Stimulated activated CD4-positive, alpha-beta T cell treated with anti-CD3 and anti-CD28 coated beads, Interleukin-1b, Interleukin-23, amount 100 ng/mL, for 4 hours (primary cell): ENCODE measurements around the gene UBE2Z.
"Not testable (repeated sequence)": the region's sequence is repeated elsewhere in the genome, so short reads cannot be mapped to it uniquely, and the experiment has no call there.

Experiments
- DNase-seq, 2 donors: peaks; one replicate each; pipeline ENCODE4 v3.0.0-alpha.2; 2020; ENCODE audit warnings: low read depth in 2 of 2

Gene UBE2Z

GRCh38 chr17:48904428-48904827 lies 3.8 kb upstream of the UBE2Z start:
- DNase-seq, result no peak

DNA sequence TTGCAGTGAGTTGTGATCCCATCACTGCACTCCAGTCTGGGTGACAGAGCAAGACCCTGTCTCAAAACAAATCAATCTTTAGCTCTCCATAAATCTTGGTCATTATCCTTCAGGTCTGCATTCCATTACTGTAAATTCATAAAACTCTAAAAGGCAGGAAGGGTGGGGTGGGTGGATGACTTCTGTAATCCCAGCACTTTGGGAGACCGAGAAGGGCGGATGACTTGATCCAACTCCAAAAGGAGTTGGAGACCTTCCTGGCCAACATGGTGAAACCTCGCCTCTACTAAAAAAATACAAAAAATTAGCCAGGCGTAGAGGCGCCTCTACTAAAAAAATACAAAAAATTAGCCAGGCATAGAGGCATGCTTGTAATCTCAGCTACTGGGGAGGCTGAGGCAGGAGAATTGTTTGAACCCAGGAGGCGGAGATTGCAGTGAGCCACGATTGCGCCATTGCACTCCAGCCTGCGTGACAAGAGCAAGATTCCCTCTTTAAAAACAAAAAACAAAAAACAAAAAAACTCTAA lies 2.2 kb upstream of the UBE2Z start:
- no peak for DNase-seq

- no peak for DNase-seq
These were observed 527 bp upstream of the UBE2Z start for GRCh38 chr17:48907713-48908046.

DNA sequence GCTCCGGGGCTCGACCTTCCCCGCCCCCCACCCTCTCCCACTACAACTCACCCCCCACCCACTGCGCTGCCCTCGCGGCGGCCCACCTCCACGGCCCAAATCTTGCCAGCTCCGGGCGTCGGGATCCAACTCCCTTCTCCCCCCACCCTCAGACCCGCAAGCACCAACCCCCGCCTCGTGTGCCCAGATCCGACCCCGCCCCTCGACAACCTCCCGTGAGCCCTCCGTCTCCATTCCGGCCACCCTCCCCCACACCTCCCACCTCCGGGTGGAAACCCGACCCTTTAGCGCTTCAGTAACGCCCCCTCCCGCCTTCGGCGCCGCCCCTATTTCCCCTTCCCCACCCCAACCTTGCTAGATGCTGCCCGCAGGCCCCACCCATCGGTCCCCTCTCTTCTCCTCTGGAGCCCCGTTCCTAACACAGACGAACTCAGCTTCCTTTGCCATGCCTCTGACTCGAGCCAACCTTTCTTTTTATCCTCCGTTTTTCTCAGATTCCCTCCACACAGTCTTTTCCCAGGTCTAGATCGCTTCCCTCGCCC lies 717 bp downstream of the UBE2Z start:
- DNase-seq, result peak; percentile 92 to 94

DNA sequence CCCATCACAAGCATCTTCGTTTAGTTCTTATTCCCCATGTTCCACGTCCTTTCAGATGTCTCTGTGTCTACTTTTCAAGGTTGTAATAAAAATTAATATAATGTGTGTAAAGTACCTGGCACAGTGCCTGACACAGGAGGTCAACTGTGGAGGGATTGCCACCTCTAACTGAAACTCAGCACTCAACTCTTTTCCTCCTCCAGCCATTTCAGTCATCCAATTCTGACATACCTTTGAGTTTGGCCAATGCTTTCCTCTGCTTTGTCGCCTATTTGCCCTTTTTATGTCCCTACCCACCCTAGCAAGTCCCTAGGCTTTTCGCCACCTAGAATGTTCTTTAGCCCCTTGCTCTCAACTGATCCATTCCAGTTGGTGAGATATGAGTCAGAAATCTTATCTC lies 1.6 kb downstream of the UBE2Z start:
- DNase-seq, result no peak

- no peak for DNase-seq
These were observed 2.2 kb downstream of the UBE2Z start for GRCh38 chr17:48910370-48910769.

GRCh38 chr17:48912476-48912875 lies 4.3 kb downstream of the UBE2Z start:
- no peak for DNase-seq

- DNase-seq, result peak; percentile 30 to 34
These were observed 7.5 kb downstream of the UBE2Z start for GRCh38 chr17:48915459-48916282.

- no peak for DNase-seq
These were observed 17.2 kb downstream of the UBE2Z start for GRCh38 chr17:48925251-48925990.

DNA sequence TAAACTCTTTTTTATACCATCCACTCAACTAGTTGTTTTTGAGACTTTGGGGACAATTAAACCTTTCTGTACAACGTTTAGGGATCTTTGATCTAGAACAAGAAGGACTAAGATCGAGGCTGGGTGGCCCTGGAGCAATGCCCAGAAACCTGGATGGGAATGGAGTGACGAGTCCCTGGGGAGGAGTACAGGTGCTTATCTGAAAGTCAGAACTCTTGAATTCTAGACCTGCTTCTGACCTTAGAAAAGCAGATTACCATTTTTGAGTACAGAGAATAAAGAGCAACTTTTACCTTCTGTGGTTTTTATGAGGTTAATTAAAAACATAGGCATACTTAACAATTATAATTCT lies 17.8 kb downstream of the UBE2Z start:
- DNase-seq, result no peak

DNA sequence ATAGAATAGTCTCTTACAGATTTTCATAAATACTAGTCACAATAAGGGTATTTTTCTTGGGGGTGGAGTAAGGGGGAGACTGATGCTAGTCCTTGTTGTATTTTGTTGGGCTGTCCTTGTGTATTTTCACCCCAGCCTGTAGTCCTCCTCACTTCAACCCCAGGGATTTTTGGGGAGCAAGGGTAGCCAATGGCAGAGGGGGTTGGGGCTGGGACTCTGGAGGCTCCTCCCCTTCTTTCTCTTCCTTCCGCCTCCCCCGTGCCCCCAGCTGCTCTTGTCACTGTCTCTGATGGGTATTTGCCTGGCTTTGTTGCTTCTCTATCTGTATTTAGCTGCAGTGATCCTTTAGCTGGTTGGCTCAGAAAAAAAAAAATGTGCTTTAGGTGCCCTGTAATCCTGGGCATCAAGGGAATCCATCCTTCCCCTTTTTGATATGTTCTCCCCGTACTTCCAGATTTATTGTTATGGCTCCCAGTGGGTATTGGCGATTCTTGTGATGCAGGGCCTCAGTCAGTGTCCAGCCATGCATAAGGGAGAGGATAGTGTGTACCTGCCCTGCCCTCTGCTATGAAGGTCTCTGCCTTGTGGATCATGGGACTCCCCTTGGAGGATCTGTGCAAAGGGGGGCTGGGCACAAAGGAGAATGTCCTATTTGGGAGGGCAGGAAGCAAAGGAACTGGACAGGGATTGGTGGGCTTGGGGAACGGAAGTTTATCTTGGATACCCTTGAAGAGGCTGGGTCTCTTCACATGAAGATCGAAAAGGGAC lies 20.0 kb downstream of the UBE2Z start:
- DNase-seq, result no peak

DNA sequence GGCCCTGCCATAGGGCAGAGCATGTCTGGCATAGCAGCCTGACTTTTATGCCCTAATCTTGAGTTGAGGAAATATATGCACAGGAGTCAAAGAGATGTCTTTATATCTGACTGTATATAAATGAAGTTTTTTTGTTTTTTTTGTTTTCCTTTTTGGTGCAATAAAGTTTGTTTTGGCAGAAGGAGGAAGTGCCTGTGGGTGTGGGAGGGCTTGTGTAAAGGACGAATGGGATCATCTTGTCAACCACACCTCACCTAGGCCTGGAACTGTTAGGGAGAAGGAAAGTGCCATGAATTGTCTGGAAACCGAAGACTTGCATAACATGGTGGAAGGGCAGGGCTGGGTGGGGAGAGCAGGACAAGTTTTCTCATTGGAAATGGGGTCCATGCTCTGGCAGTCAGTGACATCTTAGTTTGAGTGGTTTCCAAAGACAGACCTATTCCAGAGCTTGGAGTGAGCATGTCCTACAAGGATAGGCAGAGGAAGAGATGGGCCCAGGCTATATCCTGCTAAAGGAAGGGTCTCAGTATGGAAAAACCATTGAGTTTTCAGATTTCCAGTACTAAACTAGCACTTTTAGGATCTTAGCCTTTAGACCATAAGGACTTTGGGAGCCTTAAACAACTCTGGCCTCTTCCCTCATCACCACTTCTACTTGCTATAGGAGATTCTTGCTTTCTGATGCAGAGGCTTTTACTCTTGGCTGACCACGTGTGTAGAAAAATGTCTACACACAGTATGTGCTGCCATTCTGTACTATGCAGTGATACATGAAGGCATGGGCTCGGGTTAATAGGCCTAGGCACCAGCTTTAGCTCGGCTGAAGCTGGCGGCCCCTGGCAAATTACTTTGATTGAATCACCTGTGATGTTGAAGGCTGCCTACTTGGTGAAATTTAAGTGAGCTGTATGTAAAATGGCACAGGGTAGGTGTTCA lies 20.9 kb downstream of the UBE2Z start:
- no peak for DNase-seq

DNA sequence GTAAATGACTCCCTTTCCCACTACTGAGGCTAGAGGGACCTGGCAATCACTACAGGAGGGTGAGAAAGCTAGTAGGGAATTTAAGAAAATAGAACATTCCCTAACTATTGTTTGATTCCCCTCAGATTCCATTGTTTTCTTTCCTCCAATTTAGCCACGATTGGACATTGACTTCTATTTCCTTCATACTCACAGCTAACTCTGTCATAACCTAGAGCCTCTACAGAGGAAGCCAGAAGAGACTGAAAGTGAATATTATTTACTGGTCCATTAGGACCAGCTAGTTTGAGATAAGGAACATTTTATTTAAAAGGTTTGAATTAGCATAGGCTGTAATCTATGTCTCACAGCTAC lies 21.6 kb downstream of the UBE2Z start:
- no peak for DNase-seq

GRCh38 chr17:48930435-48930873 lies 22.2 kb downstream of the UBE2Z start:
- DNase-seq, result no peak

DNA sequence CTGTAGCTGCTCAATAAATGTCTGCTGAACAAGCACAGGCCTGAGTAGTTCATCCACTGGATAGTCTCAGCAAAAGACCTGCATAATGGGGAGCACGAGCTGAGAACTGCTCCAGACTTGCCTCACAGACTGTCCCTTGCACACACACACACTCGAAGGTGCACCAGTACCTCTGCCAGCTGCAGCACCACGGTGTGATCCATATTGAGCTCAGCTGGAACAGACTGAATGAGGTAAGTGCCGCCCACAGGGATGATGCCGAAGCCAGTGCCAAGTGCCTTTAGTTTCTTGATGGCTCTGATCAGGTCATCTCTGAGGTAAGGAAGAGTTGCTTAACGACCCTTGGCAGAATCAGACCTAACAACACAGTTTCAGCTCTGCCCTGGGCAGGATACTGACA lies 24.8 kb downstream of the UBE2Z start:
- DNase-seq, result no peak

GRCh38 chr17:48944515-48945260 lies 36.5 kb downstream of the UBE2Z start, which contains the start of gene SNF8:
SNF8 (minus strand) TSS chr17:48944842; CDS start chr17:48944734, 108 bp downstream.
- DNase-seq, result peak; percentile 82 to 90

GRCh38 chr17:48945261-48945651 lies 37.0 kb downstream of the UBE2Z start:
- DNase-seq, result not testable (repeated sequence)

DNA sequence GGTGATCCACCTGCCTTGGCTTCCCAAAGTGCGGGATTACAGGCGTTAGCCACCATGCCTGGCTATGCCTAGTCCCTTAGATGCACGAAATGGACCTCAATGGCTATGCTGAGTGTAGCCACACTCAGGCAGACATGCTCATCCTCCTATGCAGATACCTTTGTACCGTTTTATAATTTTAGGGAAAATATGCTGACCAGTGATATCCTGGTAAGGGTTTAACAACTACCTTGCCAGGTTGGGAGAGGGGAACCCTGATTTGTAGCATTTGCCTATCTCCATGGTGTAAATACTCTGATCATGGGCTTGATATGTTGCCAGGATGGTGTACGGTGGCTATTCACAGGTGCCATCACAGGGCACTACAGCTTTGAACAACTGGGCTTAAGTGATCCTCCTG lies 43.4 kb downstream of the UBE2Z start:
- DNase-seq, result no peak

DNA sequence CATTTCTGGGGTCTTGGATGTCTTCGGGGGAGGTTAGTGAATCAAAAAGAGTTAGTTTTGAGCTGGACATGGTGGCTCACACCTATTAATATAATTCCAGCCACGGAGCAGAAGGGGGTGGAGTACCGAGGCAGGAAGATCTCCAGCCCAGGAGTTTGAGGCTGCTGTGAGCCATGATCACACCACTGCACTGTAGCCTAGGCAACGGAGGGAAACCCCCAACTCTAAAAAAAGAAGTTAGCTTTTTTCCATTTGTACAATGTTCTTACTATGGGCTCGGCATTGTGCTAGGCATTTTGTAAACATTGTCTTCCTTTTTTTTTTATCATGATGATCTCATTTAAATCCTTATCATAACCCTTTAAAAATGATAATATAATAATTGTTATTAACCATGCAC lies 44.7 kb downstream of the UBE2Z start:
- DNase-seq, result no peak

- DNase-seq, result no peak
These were observed 46.1 kb downstream of the UBE2Z start for GRCh38 chr17:48954300-48954755.
